ENCODE data around the gene SBNO1.

DNA sequence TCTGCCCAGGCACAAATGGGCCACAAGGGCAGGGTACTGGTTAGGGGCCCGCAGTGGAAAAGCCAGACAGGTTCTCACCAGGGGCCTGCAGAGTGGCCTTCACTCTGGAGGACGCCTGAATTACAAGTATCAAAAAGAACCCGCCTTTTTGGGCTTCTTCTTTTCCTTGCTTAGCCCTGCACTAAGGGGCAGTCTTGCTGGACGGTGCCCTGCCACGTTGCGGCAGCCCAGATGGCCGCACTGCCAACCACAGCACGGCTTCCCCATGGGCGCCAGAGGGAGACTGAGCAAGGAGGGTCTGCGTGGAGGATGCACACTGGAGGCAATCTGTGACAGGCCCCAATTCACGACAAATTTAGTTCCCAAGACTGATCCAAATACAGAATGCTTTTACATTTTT lies 74.7 kb downstream of the SBNO1 start:
- no peak for TF ChIP-seq POLR2A (IDR thresholded peaks at IDR 0.05)
- TF ChIP-seq, protein P1, sequence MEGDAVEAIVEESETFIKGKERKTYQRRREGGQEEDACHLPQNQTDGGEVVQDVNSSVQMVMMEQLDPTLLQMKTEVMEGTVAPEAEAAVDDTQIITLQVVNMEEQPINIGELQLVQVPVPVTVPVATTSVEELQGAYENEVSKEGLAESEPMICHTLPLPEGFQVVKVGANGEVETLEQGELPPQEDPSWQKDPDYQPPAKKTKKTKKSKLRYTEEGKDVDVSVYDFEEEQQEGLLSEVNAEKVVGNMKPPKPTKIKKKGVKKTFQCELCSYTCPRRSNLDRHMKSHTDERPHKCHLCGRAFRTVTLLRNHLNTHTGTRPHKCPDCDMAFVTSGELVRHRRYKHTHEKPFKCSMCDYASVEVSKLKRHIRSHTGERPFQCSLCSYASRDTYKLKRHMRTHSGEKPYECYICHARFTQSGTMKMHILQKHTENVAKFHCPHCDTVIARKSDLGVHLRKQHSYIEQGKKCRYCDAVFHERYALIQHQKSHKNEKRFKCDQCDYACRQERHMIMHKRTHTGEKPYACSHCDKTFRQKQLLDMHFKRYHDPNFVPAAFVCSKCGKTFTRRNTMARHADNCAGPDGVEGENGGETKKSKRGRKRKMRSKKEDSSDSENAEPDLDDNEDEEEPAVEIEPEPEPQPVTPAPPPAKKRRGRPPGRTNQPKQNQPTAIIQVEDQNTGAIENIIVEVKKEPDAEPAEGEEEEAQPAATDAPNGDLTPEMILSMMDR (IDR thresholded peaks at IDR 0.05): no peak

All from right lobe of liver (tissue), 4 donors.